GM18868 (cell line): ENCODE results near the gene CDH4.

ENCODE experiments used
- ATAC-seq: cut with Tn5 transposase; IDR thresholded peaks from one replicate; pipeline ENCODE4 v1.9.1; 2021; ENCODE audit warnings: mild to moderate bottlenecking, moderate library complexity; ENCODE audit not compliant: unreplicated experiment

CDH4 gene

GRCh38 chr20:61891476-61891875, 639.4 kb downstream of the CDH4 start:
- no peak for ATAC-seq

GRCh38 chr20:61891916-61892649, 640.0 kb downstream of the CDH4 start:
- no peak for ATAC-seq

- ATAC-seq: no peak
Observed at GRCh38 chr20:61895016-61895415, 643.0 kb downstream of the CDH4 start.

GRCh38 chr20:61895686-61896057, 643.6 kb downstream of the CDH4 start:
- ATAC-seq: no peak

GRCh38 chr20:61896058-61896961, 644.2 kb downstream of the CDH4 start:
- ATAC-seq: peak; percentile 86

- no peak for ATAC-seq
Observed at GRCh38 chr20:61897401-61898295, 645.6 kb downstream of the CDH4 start.

GRCh38 chr20:61898405-61898804, 646.3 kb downstream of the CDH4 start:
- ATAC-seq: no peak

GRCh38 chr20:61900011-61900944, 648.2 kb downstream of the CDH4 start:
- no peak for ATAC-seq

GRCh38 chr20:61900945-61901293, 648.9 kb downstream of the CDH4 start:
- ATAC-seq: no peak

- no peak for ATAC-seq
Observed at GRCh38 chr20:61901392-61902220, 649.5 kb downstream of the CDH4 start.

- ATAC-seq: no peak
Observed at GRCh38 chr20:61902221-61902869, 650.3 kb downstream of the CDH4 start.

- ATAC-seq: no peak
Observed at GRCh38 chr20:61903575-61904340, 651.7 kb downstream of the CDH4 start.

GRCh38 chr20:61904456-61904855, 652.4 kb downstream of the CDH4 start:
- ATAC-seq: no peak

GRCh38 chr20:61905781-61906523, 653.9 kb downstream of the CDH4 start:
- no peak for ATAC-seq

GRCh38 chr20:61907081-61907891, 655.2 kb downstream of the CDH4 start:
- ATAC-seq: no peak
